Astrocyte (in vitro differentiated cells and primary cell): ENCODE data around the gene SERPINB5. TPM values are rescaled to one million over a fixed set of nuclear protein-coding genes. Genes with fewer than 3 reads are reported as not detected.

ENCODE experiments used
- DNase-seq: peaks from one replicate; pipeline ENCODE4 v3.0.0-alpha.2; 2010; ENCODE audit warnings: low read depth
- FAIRE-seq: peaks from 2 replicates; lab custom pipeline; 2011; peaks lifted over from hg19 to GRCh38; lab: Jason Lieb, UNC
- H2AFZ ChIP-seq: 2 replicates; pipeline ENCODE4 v1.6.0; 2012; ENCODE audit warnings: low read depth, low read length, inconsistent platforms
- H3K27ac ChIP-seq: 2 replicates; pipeline ENCODE4 v1.5.1; 2011; ENCODE audit warnings: low read depth, low read length, inconsistent platforms
- H3K27me3 ChIP-seq: 2 replicates; pipeline ENCODE4 v1.6.0; 2011; ENCODE audit warnings: low read length, inconsistent platforms; ENCODE audit not compliant: insufficient read depth
- H3K36me3 ChIP-seq: 2 replicates; pipeline ENCODE4 v1.5.1; 2011; ENCODE audit warnings: low read length, inconsistent platforms; ENCODE audit not compliant: insufficient read depth
- H3K4me1 ChIP-seq: 2 replicates; pipeline ENCODE4 v1.5.1; 2011; ENCODE audit warnings: low read length, inconsistent platforms; ENCODE audit not compliant: insufficient read depth
- H3K4me2 ChIP-seq: 2 replicates; pipeline ENCODE4 v1.6.0; 2012; ENCODE audit warnings: low read length, inconsistent platforms
- H3K4me3 ChIP-seq: 2 replicates; pipeline ENCODE4 v1.5.1; 2011; ENCODE audit warnings: low read depth, mild to moderate bottlenecking, low read length, inconsistent platforms; ENCODE audit not compliant: insufficient read depth
- H3K79me2 ChIP-seq: 2 replicates; pipeline ENCODE4 v1.6.0; 2012; ENCODE audit warnings: mild to moderate bottlenecking, low read length, inconsistent platforms; ENCODE audit not compliant: insufficient read depth
- H3K9ac ChIP-seq: 2 replicates; pipeline ENCODE4 v1.6.0; 2012; ENCODE audit warnings: mild to moderate bottlenecking, low read length, inconsistent platforms
- H3K9me3 ChIP-seq: 2 replicates; pipeline ENCODE4 v1.5.1; 2012; ENCODE audit warnings: low read depth, mild to moderate bottlenecking, low read length, inconsistent platforms; ENCODE audit not compliant: insufficient read depth
- H4K20me1 ChIP-seq: 2 replicates; pipeline ENCODE4 v1.6.0; 2012; ENCODE audit warnings: low read length, inconsistent platforms; ENCODE audit not compliant: insufficient read depth
- H3K27ac Mint-ChIP-seq: one replicate; pipeline ENCODE4 v1.8.0; 2021; ENCODE audit warnings: mild to moderate bottlenecking, mixed read lengths; ENCODE audit not compliant: unreplicated experiment
- H3K27me3 Mint-ChIP-seq: one replicate; pipeline ENCODE4 v1.8.0; 2021; ENCODE audit warnings: low read depth, mixed read lengths; ENCODE audit not compliant: unreplicated experiment
- H3K36me3 Mint-ChIP-seq: one replicate; pipeline ENCODE4 v1.8.0; 2021; ENCODE audit warnings: low read depth, mixed read lengths; ENCODE audit not compliant: unreplicated experiment
- H3K4me1 Mint-ChIP-seq: one replicate; pipeline ENCODE4 v1.8.0; 2021; ENCODE audit warnings: low read depth, mixed read lengths; ENCODE audit not compliant: unreplicated experiment
- H3K4me3 Mint-ChIP-seq: one replicate; pipeline ENCODE4 v1.8.0; 2021; ENCODE audit warnings: mild to moderate bottlenecking, moderate library complexity, mixed read lengths; ENCODE audit not compliant: unreplicated experiment
- H3K9me3 Mint-ChIP-seq: one replicate; pipeline ENCODE4 v1.8.0; 2021; ENCODE audit warnings: mild to moderate bottlenecking, mixed read lengths; ENCODE audit not compliant: unreplicated experiment
- EZH2 ChIP-seq: IDR thresholded peaks from 2 replicates; pipeline ENCODE4 v1.6.1; 2012; ENCODE audit warnings: mild to moderate bottlenecking, low read length, inconsistent platforms; ENCODE audit not compliant: insufficient read depth
- total RNA-seq: library from RNA; stranded (reverse); gene quantifications from 2 replicates; pipeline ENCODE4 v1.2.1, GENCODE V29; 2021
- TF ChIP-seq, protein P1 (sequence below): IDR thresholded peaks from 2 replicates; pipeline ENCODE4 v1.5.1; 2011; ENCODE audit warnings: low read depth, mild to moderate bottlenecking, inconsistent platforms, low read length, moderate library complexity; ENCODE audit not compliant: insufficient read depth

The SERPINB5 gene
- total RNA-seq, 1 donor from 2014 or later, result not detected

DNA sequence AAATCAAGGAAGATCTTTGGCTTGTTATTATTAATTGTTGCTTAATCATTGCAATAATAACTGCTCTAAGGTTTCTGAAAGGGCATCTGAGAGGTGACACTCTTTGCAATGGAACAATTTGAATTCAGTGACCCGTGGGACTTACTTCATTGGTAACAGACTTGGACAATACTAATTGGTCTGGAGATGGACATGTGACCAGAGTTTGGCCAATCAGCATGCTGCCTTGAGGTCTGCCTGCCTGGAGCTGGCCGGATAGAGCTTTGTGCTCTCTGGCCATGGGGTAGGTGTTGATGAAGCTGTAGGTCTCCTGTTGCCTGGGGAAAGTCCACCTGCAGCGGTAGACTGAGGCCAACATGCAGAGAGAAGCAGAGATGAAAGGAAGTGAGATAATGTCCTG, 30.5 kb upstream of the SERPINB5 start:
- H3K27ac ChIP-seq, result no peak overlapping the region
- Mint-ChIP-seq H3K36me3 (no peaks in the 10 kb centered on the region), H3K27ac (no peak overlapping the region), H3K9me3 (no peaks in the 10 kb centered on the region), H3K4me1 (no peaks in the 10 kb centered on the region), H3K4me3 (no peak overlapping the region), H3K27me3 (peaks cover 3% of the 10 kb centered on the region)
- no peaks in the 10 kb centered on the region for H4K20me1 ChIP-seq
- no peak overlapping the region for H2AFZ ChIP-seq
- no peak overlapping the region for H3K9ac ChIP-seq
- no peak overlapping the region for H3K4me2 ChIP-seq
- H3K36me3 ChIP-seq, result no peaks in the 10 kb centered on the region
- TF ChIP-seq EZH2, result no peak
- TF ChIP-seq, protein P1, sequence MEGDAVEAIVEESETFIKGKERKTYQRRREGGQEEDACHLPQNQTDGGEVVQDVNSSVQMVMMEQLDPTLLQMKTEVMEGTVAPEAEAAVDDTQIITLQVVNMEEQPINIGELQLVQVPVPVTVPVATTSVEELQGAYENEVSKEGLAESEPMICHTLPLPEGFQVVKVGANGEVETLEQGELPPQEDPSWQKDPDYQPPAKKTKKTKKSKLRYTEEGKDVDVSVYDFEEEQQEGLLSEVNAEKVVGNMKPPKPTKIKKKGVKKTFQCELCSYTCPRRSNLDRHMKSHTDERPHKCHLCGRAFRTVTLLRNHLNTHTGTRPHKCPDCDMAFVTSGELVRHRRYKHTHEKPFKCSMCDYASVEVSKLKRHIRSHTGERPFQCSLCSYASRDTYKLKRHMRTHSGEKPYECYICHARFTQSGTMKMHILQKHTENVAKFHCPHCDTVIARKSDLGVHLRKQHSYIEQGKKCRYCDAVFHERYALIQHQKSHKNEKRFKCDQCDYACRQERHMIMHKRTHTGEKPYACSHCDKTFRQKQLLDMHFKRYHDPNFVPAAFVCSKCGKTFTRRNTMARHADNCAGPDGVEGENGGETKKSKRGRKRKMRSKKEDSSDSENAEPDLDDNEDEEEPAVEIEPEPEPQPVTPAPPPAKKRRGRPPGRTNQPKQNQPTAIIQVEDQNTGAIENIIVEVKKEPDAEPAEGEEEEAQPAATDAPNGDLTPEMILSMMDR, result no peak
- H3K4me1 ChIP-seq, result no peaks in the 10 kb centered on the region
- H3K27me3 ChIP-seq, result no peaks in the 10 kb centered on the region
- H3K4me3 ChIP-seq, result no peak overlapping the region
- DNase-seq (no peak), FAIRE-seq (no peak)
- H3K9me3 ChIP-seq, result no peaks in the 10 kb centered on the region
- no peaks in the 10 kb centered on the region for H3K79me2 ChIP-seq

DNA sequence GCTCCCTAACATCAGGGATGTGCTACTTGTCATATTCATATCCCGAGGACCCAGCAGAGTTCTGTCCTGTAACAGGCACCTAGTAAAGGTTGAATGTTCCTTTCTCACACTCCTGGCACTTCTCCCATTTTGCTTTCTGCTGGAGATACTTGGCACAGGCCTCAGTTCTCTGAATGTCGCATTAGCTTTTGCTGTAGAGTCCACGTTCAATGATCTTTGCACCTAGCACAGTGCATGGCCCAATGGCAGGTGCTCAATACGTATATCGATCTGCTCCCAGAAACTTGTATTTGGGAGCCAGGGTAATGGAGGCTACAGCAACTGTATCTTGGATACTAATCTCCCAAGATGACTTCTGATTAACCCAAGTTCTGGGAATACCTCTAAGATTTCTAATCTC, 29.7 kb upstream of the SERPINB5 start:
- no peaks in the 10 kb centered on the region for H3K36me3 ChIP-seq
- TF ChIP-seq EZH2, result no peak
- H3K27me3 ChIP-seq, result no peaks in the 10 kb centered on the region
- H2AFZ ChIP-seq, result no peak overlapping the region
- no peaks in the 10 kb centered on the region for H4K20me1 ChIP-seq
- H3K27ac ChIP-seq, result no peak overlapping the region
- H3K4me3 ChIP-seq, result no peak overlapping the region
- no peaks in the 10 kb centered on the region for H3K9me3 ChIP-seq
- Mint-ChIP-seq H3K4me1 (no peaks in the 10 kb centered on the region), H3K27me3 (no peaks in the 10 kb centered on the region), H3K27ac (no peak overlapping the region), H3K9me3 (no peaks in the 10 kb centered on the region), H3K36me3 (no peaks in the 10 kb centered on the region), H3K4me3 (no peak overlapping the region)
- no peaks in the 10 kb centered on the region for H3K4me1 ChIP-seq
- DNase-seq (no peak), FAIRE-seq (no peak)
- no peak overlapping the region for H3K4me2 ChIP-seq
- no peak overlapping the region for H3K9ac ChIP-seq
- H3K79me2 ChIP-seq, result no peaks in the 10 kb centered on the region

DNA sequence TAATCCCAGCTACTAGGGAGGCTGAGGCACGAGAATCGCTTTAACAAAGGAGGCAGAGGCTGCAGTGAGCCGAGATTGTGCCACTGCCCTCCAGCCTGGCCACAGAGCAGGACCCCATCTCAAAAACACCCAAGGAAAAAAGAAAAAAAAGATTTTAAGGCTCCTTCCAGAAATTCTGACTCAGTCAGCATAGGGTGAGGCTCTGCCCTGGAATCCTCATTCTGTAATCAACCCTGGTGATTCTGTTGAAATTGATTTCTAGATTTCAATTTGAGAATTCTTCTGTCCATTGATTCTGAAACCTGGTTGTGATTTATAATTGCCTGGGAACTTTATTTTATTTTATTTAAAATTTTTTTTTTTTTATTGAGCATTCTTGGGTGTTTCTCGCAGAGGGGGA, 27.3 kb upstream of the SERPINB5 start:
- H3K4me3 Mint-ChIP-seq, result no peak overlapping the region
- H3K4me1 Mint-ChIP-seq, result peaks cover under 1% of the 10 kb centered on the region
- no peak overlapping the region for H3K27ac ChIP-seq
- FAIRE-seq (no peak), DNase-seq (no peak)
- H3K27ac Mint-ChIP-seq, result no peak overlapping the region
- no peak overlapping the region for H3K9ac ChIP-seq
- H2AFZ ChIP-seq, result no peak overlapping the region
- no peaks in the 10 kb centered on the region for H3K27me3 Mint-ChIP-seq
- no peak overlapping the region for H3K4me3 ChIP-seq
- H3K4me1 ChIP-seq, result no peaks in the 10 kb centered on the region
- no peaks in the 10 kb centered on the region for H3K36me3 ChIP-seq
- no peak overlapping the region for H3K4me2 ChIP-seq
- TF ChIP-seq EZH2, result no peak
- TF ChIP-seq, protein P1, result no peak
- H3K9me3 Mint-ChIP-seq, result no peaks in the 10 kb centered on the region
- H3K79me2 ChIP-seq, result no peaks in the 10 kb centered on the region
- H3K27me3 ChIP-seq, result no peaks in the 10 kb centered on the region
- no peaks in the 10 kb centered on the region for H3K36me3 Mint-ChIP-seq
- H3K9me3 ChIP-seq, result no peaks in the 10 kb centered on the region
- H4K20me1 ChIP-seq, result no peaks in the 10 kb centered on the region
